GM21526 (cell line): ENCODE results near the gene MPND.

ENCODE experiments used
- ATAC-seq: cut with Tn5 transposase; IDR thresholded peaks from one replicate; pipeline ENCODE4 v1.9.1; 2021; ENCODE audit warnings: moderate library complexity; ENCODE audit not compliant: unreplicated experiment, low FRiP score

The MPND gene

GRCh38 chr19:4375164-4376027, 32.0 kb downstream of the MPND start:
- no peak for ATAC-seq

- no peak for ATAC-seq
These were observed 32.8 kb downstream of the MPND start for GRCh38 chr19:4376028-4376670.

- ATAC-seq = no peak
These were observed 33.3 kb downstream of the MPND start for GRCh38 chr19:4376671-4376990.

GRCh38 chr19:4376991-4377781, 33.8 kb downstream of the MPND start:
- ATAC-seq = no peak

- no peak for ATAC-seq
These were observed 35.5 kb downstream of the MPND start for GRCh38 chr19:4378886-4379285.

- no peak for ATAC-seq
These were observed 36.3 kb downstream of the MPND start for GRCh38 chr19:4379383-4380253.

- ATAC-seq = no peak
These were observed 36.9 kb downstream of the MPND start for GRCh38 chr19:4380254-4380727.

- ATAC-seq = no peak
These were observed 42.1 kb downstream of the MPND start for GRCh38 chr19:4385291-4386040.

GRCh38 chr19:4386041-4386782, 42.9 kb downstream of the MPND start:
- ATAC-seq = no peak

GRCh38 chr19:4388337-4389063, 45.1 kb downstream of the MPND start:
- ATAC-seq = no peak

- ATAC-seq = no peak
These were observed 45.7 kb downstream of the MPND start for GRCh38 chr19:4389064-4389375.

- ATAC-seq = no peak
These were observed 46.2 kb downstream of the MPND start for GRCh38 chr19:4389511-4390016.

- no peak for ATAC-seq
These were observed 46.7 kb downstream of the MPND start for GRCh38 chr19:4390017-4390566.

GRCh38 chr19:4390567-4391305, 47.4 kb downstream of the MPND start:
- ATAC-seq = no peak

GRCh38 chr19:4391306-4391693, 47.9 kb downstream of the MPND start:
- no peak for ATAC-seq

GRCh38 chr19:4391701-4392483, 48.5 kb downstream of the MPND start:
- no peak for ATAC-seq
